SKM-1 (cell line): ENCODE measurements around the gene GFOD2.
A peak's percentile ranks its signal among the peaks of the same experiment; 100 is the strongest.

Experiments
- DNase-seq: peaks from one replicate; lab custom pipeline; 2025; ENCODE audit not compliant: unreplicated experiment; lab: John Stamatoyannopoulos, UW

The GFOD2 gene

DNA sequence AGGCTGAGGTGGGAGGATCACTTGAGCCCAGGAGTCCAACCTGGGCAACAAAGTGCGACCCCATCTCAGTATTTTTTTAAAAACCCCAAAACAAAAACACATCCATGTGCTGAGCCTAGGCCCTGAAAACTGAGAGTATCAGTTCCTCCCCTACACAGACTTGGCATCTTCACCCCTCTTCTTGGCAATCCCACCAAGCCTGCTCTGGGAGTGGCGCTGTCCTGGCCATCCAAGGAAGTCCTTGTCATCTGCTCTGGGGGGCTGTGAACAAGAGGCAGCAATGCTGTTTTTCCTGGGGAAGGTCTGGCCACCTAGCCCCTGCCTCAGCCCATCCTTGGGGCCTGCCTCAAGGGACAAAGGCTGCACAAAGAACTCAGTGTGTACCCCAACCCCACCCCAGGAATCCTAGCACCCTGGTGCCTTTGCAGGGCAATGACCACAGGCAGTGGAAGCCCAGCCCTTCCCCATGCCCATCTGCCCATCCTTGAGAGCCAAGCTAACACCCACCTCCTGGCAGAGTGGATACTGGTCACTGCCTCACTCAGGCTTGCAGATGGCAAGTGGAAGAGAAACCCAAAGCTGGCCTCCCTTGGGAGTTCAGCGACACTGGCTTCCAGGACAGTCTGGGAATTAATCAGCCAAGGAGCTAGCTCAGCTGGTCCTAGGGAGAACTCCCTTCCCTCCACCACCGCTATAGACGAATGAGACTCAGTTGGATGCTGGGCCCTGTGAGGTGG lies 14.8 kb upstream of the GFOD2 start:
- no peak for DNase-seq

GRCh38 chr16:67731753-67732095 lies 12.6 kb upstream of the GFOD2 start:
- no peak for DNase-seq

- no peak for DNase-seq
Observed at GRCh38 chr16:67731071-67731752, 12.1 kb upstream of the GFOD2 start.

DNA sequence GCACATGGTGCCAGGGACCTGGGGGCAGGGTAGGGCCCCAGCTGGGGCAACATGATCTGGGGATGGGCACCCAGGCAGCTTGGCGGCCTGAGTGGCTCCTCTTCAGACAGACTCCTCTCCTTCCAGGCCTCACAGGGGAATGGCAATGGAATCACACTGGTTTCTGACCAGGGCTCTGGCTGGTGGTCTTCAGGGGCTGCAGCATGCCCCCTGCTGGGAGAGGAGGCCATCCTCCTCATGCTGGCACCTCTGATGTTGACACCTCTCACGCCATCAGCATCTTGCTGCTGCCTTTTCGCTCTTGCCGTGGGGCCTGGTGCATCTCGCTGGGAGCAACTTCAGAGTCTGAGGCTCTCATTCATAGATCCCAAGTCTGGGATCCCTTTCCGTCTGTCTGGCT lies 11.2 kb upstream of the GFOD2 start:
- DNase-seq, result no peak

DNA sequence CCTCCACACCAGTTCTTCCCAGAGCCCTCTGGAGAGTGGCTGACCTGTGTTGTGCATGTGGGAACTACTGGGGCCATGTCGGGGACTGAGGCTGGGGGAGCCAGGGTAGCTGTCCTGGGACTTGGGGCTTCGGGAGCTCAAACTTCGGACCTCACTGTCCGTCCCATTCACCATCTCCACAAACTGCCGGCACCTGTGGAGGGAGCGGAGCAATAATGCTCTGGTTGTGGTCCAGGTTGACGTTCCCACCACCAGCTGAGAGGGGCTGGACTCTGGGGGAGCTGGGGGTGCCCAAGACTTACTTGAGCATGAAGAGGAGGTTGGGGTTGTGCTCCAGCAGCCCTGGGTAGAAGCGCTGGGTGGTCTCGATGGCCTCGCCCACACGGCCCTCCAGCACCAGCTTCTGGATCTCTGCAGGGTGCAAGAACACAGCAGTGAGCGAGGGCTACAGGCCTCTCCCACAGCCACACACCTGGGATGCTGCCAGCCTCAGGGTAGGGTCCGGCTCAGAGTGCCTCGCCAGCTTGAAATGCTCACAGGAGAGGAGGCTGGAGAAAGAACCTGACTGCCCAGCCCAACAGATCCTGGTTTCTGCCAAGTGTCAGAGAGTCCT lies 10.6 kb upstream of the GFOD2 start:
- no peak for DNase-seq

DNA sequence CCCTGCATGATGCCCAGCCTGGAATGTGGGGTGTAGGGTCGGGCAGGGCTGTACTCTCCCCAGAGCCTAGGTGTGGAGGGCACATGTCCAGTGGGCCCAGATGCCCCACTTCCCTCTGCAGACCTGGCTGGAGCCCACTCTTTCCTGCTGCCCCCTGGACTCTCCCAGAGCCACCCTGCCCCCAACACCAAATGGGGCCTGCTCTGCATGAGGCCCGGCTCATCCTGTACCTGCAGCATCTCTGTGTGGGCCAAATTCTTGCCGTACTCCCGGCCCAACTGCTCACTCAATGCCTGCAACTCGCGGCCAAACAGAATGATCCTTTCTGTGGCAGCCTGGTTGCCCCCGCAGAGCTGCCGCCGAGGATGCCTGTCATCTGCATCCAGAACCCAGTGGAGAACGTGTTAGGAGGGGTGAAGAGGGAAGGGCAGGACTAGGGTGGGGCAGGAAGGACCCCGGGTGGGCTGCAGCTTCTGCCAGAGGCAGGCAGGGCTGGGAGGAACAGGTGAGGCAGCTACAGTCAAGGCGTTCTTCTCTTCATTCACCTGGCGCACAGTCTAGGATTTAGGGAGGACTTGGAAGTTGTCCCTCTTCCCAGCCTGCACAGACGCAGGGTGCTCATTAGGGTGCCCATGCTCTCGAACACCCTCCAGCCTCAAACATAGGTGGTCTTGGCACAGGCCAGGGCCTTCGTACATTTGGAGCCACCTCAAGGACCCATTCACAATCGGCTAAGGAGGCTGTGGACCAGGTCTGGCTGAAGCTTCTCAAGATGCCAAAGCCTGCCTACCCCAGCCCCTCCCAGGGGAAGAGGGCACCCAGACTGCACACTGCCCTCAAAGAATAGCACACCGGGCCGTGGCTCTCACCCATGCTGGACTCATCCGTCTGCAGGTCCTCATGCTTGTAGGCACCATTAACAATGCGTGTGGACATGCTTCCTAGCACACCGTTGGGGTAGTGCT lies 8.7 kb upstream of the GFOD2 start:
- DNase-seq, result no peak

GRCh38 chr16:67726106-67727034 lies 7.3 kb upstream of the GFOD2 start:
- DNase-seq, result no peak

GRCh38 chr16:67723911-67724305 lies 4.8 kb upstream of the GFOD2 start:
- DNase-seq, result no peak

- DNase-seq, result no peak
Observed at GRCh38 chr16:67723151-67723910, 4.2 kb upstream of the GFOD2 start.

DNA sequence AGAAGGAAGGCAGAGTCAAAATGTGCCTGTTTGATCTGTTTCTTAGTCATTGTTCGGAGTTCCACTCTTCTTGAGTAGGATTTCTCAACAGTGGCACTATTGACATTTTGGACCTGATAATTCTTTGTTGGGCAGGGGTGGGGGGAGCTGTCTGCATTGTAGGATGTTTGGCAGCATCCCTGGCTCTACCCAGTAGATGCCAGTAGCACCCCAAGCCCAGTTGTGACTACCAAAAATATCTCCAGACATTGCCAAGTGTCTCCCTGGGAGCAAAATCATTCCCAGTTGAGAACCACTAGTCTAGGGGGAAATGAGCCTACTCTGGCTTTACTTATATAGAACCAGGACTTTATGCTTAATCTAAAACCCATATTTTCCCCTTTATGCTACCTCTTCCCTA lies 1.1 kb upstream of the GFOD2 start:
- no peak for DNase-seq

DNA sequence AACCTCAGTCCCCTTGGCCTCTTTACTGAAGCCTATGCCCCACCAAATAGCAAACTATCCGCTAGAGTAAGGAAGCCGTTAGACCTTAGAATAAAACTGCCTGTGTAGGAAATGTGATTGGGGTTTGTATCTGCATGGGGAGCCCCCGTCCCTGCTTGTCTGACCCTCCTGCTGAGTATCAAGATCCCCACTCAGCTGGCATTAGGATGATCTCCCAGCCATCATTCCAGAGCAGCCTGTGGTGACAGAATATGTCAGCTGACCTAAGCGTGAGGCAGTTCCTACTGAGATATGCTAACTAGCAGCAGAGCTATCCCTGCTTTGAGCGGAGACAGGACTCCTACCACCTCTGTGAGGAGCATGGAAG lies 645 bp upstream of the GFOD2 start:
- no peak for DNase-seq

DNA sequence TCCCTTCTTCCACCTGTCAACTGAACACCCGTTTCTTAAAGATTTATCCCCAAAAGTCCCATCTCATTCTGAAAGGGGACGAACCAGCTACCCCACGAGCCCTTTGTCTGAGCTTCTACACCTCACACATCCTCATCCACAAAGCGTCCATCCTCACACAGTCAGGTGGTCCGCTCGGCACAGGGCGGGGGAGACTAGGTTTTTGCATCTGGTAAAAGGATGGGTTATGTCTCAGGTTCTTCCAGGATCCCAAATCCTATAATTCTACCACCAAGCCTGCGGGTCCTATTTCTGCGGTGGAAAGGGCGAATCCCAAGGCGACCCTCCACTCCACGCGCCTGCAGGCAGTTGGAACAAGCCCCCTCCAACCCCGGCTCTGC lies 458 bp downstream of the GFOD2 start:
- DNase-seq, result no peak

- no peak for DNase-seq
Observed at GRCh38 chr16:67716097-67716496, 3.0 kb downstream of the GFOD2 start.

DNA sequence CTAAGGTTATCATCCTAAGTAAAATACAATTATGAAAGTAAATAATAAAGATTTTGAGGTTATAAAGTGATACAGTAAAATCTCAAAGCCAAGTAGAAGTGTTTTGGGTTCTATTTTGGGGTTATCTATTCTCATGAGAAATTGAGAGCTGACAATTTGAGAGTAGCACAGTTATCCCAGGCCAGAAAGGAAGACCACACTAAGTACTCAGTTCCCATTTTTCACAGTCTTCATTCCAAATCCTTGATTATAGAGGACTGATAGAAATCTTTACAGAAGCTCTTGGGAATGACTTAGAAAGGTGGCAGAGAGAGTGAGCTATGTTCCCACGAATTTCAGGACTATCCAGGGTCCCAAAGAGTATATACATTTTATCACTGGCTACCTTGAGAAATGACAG lies 4.6 kb downstream of the GFOD2 start:
- DNase-seq, result no peak

DNA sequence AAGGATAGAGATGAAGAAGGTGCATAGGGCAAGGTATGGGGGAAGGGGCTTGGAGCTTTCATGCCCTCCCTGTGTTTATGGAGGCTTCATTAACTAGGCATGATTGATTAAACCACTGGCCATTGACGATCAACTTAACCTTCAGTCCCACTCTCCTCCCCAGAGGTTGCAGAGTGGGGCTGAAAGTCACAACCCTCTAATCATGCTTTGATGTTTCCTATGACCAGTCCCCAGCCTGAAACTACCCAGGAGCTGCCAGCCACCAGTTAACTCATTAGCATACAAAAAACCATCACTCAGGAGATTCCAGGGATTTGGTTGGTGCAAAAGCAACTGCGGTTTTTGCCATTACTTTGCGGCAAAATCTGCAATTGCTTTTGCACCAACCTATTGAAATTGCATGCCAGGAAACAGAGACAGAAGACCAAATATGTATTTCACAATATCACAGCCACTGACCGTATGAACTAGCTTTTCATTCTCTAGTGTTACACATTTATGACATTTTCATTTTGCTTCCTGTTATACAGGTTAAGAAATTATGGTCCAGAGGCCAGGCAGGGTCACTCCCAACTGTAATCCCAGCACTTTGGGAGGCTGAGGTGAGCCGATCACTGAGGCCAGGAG lies 5.4 kb downstream of the GFOD2 start:
- peak; percentile 37 for DNase-seq

DNA sequence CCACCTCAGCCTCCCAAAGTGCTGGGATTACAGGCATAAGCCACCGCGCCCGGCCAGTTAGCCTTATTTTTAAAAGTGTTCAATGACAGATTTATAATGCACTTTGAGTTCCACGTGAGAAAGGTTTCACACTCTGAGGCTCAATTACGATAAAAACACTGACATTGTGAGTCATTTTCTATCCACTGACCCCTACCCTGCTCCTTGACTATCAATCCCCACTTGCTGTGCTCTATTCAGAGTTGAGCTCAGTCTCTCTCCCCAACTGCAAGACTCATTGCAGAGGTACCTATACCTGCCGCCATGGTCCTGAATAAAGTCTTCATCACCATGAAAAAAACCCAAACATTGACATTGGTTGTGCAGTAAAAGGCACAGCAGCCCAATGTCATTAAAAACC lies 8.5 kb downstream of the GFOD2 start:
- DNase-seq, result no peak

DNA sequence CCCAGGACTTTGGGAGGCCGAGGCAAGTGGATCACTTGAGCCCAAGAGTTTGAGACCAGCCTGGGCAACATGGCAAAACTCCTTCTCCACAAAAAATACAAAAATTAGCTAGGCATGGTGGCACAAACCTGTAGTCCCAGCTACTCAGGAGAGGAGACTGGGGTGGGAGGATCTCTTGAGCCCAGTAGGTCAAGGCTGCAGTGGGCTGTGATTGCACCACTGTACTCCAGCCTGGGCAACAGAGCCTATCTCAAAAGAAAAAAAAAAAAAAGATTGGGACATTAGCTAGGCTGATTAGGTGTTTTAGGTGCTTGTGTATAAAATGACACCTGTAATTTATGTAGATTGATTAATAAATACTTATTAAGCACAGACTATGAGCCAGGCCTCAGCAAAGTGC lies 10.1 kb downstream of the GFOD2 start:
- DNase-seq, result no peak

DNA sequence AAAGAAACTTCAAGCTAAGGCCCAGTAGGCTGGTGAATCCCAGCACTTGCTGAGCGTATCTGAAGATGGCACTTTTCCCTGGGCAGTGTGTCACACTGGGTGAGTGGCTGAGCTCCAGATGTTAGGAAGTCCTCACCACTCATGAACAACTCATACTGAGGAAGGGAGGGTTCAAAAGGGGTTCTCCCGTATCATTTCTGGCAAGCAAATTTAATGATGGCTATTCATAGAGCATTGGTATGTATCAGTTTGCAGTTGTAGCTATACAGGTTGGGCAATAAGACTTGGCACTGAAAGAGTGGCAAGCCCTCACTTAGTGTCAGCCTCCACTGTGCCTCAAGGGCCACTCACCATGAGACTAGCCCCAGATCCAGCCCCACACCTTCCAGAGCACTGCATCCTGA lies 10.7 kb downstream of the GFOD2 start:
- no peak for DNase-seq

GRCh38 chr16:67707790-67708189 lies 11.3 kb downstream of the GFOD2 start:
- no peak for DNase-seq
